Measurements from ENCODE around the gene SLC4A2. TPM values are rescaled to one million over a fixed set of nuclear protein-coding genes. Genes with fewer than 3 reads are reported as not detected.

Gene SLC4A2
- total RNA-seq, 6 experiments from 2014 or later: 74.0 to 140 (median 106) TPM

DNA sequence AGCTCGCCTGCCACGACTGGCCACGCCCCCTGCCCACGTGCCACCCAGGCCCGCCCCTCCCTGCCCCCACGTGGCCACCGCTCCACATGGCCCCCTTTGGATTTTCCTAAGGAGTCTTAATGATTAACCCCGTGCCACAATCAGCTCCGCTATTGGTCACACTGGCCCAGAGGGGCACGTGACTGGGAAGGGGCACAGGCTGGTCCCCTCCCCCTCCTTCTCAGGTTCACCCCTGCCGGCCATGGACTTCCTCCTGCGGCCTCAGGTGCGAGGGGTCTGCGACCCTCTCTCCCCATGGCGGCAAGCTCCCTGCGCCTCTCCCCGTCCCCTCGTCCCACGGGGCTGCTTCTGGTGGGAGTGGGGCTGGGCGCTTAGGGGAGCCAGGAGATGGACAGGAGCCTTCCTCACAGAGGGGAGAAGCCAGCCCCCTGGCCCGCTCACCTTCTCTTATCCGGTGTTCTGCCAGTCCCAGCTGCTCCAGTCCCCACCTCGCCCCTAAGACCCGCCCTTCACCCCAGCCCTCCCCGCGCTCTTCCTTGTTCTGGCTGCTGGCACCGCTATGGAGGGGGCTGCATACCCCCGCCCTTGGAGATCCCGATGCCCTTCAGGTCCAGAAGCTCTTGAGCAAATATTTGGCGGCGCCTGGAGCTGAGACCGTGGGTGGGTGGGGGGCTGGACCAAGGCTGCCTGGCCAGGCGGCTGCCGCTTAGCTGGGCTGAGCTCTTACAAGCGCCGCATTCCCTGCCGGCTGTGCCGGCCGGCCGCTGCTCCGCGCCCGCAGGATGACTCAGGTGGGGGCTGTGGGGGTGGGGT lies 3.2 kb downstream of the SLC4A2 start:
- intact Hi-C loops (cut with DNase I): no loop called here
- Histone ChIP-seq H3K36me3 (peaks cover 0 to 28% (median 14%) of the 10 kb centered on the region in 4 donors), H3K9me3 (no peaks in the 10 kb centered on the region), H3K27ac (peak overlapping the region; percentile 34 to 57 (median 41)), H3K4me3 (peak overlapping the region; percentile 39 to 76 (median 69)), H3K4me1 (peaks cover 0 to 34% (median 16%) of the 10 kb centered on the region in 4 donors), H3K27me3 (no peaks in the 10 kb centered on the region)
- ATAC-seq (peak; percentile 54 to 71 (median 65)), DNase-seq (peak; percentile 89 to 96 (median 93))
- 28% methylated on average over 15 of the region's 43 CpGs for WGBS (ENCODE audit: insufficient coverage, low coverage, low lambda C conversion rate, missing lambda C conversion rate)
- no peak for TF ChIP-seq CTCF (IDR thresholded peaks at IDR 0.05)
- TF ChIP-seq POLR2A (IDR thresholded peaks at IDR 0.05): peak; percentile 61

GRCh38 chr7:151063212-151063561 lies 3.8 kb downstream of the SLC4A2 start:
- DNase-seq: peak; percentile 62 to 78 (median 72)
- H3K4me3 ChIP-seq: peak overlapping the region; percentile 39 to 76 (median 69)
- 25% methylated on average over 2 of the region's 11 CpGs for WGBS (ENCODE audit: insufficient coverage, low coverage, low lambda C conversion rate, missing lambda C conversion rate)

GRCh38 chr7:151064454-151064853 lies 5.1 kb downstream of the SLC4A2 start:
- no peak for TF ChIP-seq CTCF (IDR thresholded peaks at IDR 0.05)
- no peak for TF ChIP-seq POLR2A (IDR thresholded peaks at IDR 0.05)
- H3K4me3 ChIP-seq: no peak overlapping the region
- H3K4me1 ChIP-seq: peaks cover 0 to 26% (median 13%) of the 10 kb centered on the region in 4 donors
- peaks cover 0 to 46% (median 21%) of the 10 kb centered on the region in 4 donors for H3K36me3 ChIP-seq
- intact Hi-C loops (cut with DNase I): no loop called here
- 79% methylated on average over 4 of the region's 18 CpGs for WGBS (ENCODE audit: insufficient coverage, low coverage, low lambda C conversion rate, missing lambda C conversion rate)
- H3K9me3 ChIP-seq: no peaks in the 10 kb centered on the region
- no peaks in the 10 kb centered on the region for H3K27me3 ChIP-seq
- no peak for DNase-seq
- H3K27ac ChIP-seq: no peak overlapping the region
- ATAC-seq: no peak

More at GRCh38 chr7:151063212-151063561, 3.8 kb downstream of the SLC4A2 start:
- peak; percentile 3 to 47 (median 34) for ATAC-seq
- intact Hi-C loops (cut with DNase I): no loop called here
- H3K36me3 ChIP-seq: peaks cover 0 to 34% (median 18%) of the 10 kb centered on the region in 4 donors
- no peaks in the 10 kb centered on the region for H3K27me3 ChIP-seq
- H3K4me1 ChIP-seq: peaks cover 0 to 34% (median 16%) of the 10 kb centered on the region in 4 donors
- H3K27ac ChIP-seq: peak overlapping the region in 1 of 3 donors; percentile 34
- no peaks in the 10 kb centered on the region for H3K9me3 ChIP-seq
- TF ChIP-seq POLR2A (IDR thresholded peaks at IDR 0.05) (no peak), CTCF (IDR thresholded peaks at IDR 0.05) (no peak)

DNA sequence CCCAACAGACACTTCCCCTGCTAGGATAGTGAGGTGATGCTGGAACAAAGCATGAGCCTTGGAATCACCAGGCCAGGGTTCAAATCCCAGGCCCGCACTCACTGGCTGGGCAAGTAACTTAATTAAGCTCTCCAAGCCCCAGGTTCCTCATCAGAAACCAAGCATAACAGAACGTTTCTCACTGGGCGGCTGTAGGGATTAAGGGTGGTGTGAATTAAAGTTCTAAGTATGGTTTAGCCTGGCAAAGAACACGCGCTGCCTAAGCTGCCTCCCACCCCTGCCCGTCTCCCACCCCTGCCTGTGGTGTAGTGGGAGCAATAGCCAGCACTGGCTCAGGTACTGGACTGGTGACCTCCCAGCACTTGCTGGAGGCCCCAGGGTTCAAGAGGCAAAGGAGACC lies 5.6 kb downstream of the SLC4A2 start:
- Histone ChIP-seq H3K36me3 (peaks cover 0 to 52% (median 23%) of the 10 kb centered on the region in 4 donors), H3K27me3 (no peaks in the 10 kb centered on the region), H3K4me3 (no peak overlapping the region), H3K9me3 (no peaks in the 10 kb centered on the region), H3K27ac (no peak overlapping the region), H3K4me1 (peaks cover 0 to 26% (median 13%) of the 10 kb centered on the region in 4 donors)
- intact Hi-C loops (cut with DNase I): no loop called here
- ATAC-seq (no peak), DNase-seq (no peak)
- 88% methylated on average over 4 of the region's 6 CpGs for WGBS (ENCODE audit: insufficient coverage, low coverage, low lambda C conversion rate, missing lambda C conversion rate)
- TF ChIP-seq CTCF (IDR thresholded peaks at IDR 0.05) (no peak), POLR2A (IDR thresholded peaks at IDR 0.05) (no peak)

All from right lobe of liver (tissue), 6 donors.